Loucy (cell line): ENCODE results near the gene CCL21.

Experiments
- EZH2phosphoT487 ChIP-seq: fragments of 200-600 bp; IDR thresholded peaks from 2 replicates; pipeline ENCODE4 v1.6.1; 2018; ENCODE audit warnings: antibody characterized with exemption, mild to moderate bottlenecking, moderate library complexity, borderline replicate concordance
- TF ChIP-seq, protein P1 (sequence below): fragments of 200-600 bp; sonication (generic); conservative IDR thresholded peaks from 2 replicates; pipeline ENCODE4 v1.5.1; 2014; ENCODE audit warnings: mild to moderate bottlenecking, antibody characterized with exemption, low read length

GRCh38 chr9:34687276-34688030 lies 22.5 kb downstream of the CCL21 start:
- TF ChIP-seq, protein P1, sequence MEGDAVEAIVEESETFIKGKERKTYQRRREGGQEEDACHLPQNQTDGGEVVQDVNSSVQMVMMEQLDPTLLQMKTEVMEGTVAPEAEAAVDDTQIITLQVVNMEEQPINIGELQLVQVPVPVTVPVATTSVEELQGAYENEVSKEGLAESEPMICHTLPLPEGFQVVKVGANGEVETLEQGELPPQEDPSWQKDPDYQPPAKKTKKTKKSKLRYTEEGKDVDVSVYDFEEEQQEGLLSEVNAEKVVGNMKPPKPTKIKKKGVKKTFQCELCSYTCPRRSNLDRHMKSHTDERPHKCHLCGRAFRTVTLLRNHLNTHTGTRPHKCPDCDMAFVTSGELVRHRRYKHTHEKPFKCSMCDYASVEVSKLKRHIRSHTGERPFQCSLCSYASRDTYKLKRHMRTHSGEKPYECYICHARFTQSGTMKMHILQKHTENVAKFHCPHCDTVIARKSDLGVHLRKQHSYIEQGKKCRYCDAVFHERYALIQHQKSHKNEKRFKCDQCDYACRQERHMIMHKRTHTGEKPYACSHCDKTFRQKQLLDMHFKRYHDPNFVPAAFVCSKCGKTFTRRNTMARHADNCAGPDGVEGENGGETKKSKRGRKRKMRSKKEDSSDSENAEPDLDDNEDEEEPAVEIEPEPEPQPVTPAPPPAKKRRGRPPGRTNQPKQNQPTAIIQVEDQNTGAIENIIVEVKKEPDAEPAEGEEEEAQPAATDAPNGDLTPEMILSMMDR = no peak
- TF ChIP-seq EZH2phosphoT487 = no peak
